Nephron (organoid): ENCODE data around the gene CPED1.
"Not testable (repeated sequence)": the region's sequence is repeated elsewhere in the genome, so short reads cannot be mapped to it uniquely, and the experiment has no call there.

ENCODE experiments used
- H3K27ac Mint-ChIP-seq, 3 experiments: 2 replicates each; pipeline ENCODE4 v1.8.0; 2020; ENCODE audit warnings: mixed read lengths in 3 of 3, mild to moderate bottlenecking in 2 of 3, moderate library complexity in 1 of 3
- H3K27me3 Mint-ChIP-seq: 2 replicates; pipeline ENCODE4 v1.8.0; 2021; ENCODE audit warnings: low read depth, mild to moderate bottlenecking, moderate library complexity, mixed read lengths
- H3K36me3 Mint-ChIP-seq: 2 replicates; pipeline ENCODE4 v1.8.0; 2020; ENCODE audit warnings: low read depth, mixed read lengths
- H3K4me1 Mint-ChIP-seq: 2 replicates; pipeline ENCODE4 v1.8.0; 2020; ENCODE audit warnings: mixed read lengths
- H3K4me3 Mint-ChIP-seq, 3 experiments: 2 replicates each; pipeline ENCODE4 v1.8.0; 2020; ENCODE audit warnings: mild to moderate bottlenecking in 3 of 3, mixed read lengths in 3 of 3, moderate library complexity in 2 of 3
- H3K9me3 Mint-ChIP-seq: 2 replicates; pipeline ENCODE4 v1.8.0; 2020; ENCODE audit warnings: mixed read lengths
- TF ChIP-seq, protein P1 (sequence below), 3 experiments: fragments of 200-600 bp; sonication (generic); IDR thresholded peaks; one replicate each; pipeline ENCODE4 v1.5.0; 2021; ENCODE audit warnings: antibody characterized with exemption in 3 of 3; ENCODE audit not compliant: unreplicated experiment in 3 of 3

The CPED1 gene

GRCh38 chr7:121032645-121033460 lies 44.3 kb downstream of the CPED1 start:
- H3K27ac Mint-ChIP-seq: peak overlapping the region; percentile 66 to 88 (median 85)
- H3K27me3 Mint-ChIP-seq: peaks cover 6% of the 10 kb centered on the region
- TF ChIP-seq, protein P1, sequence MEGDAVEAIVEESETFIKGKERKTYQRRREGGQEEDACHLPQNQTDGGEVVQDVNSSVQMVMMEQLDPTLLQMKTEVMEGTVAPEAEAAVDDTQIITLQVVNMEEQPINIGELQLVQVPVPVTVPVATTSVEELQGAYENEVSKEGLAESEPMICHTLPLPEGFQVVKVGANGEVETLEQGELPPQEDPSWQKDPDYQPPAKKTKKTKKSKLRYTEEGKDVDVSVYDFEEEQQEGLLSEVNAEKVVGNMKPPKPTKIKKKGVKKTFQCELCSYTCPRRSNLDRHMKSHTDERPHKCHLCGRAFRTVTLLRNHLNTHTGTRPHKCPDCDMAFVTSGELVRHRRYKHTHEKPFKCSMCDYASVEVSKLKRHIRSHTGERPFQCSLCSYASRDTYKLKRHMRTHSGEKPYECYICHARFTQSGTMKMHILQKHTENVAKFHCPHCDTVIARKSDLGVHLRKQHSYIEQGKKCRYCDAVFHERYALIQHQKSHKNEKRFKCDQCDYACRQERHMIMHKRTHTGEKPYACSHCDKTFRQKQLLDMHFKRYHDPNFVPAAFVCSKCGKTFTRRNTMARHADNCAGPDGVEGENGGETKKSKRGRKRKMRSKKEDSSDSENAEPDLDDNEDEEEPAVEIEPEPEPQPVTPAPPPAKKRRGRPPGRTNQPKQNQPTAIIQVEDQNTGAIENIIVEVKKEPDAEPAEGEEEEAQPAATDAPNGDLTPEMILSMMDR (IDR thresholded peaks at IDR 0.05; ENCODE audit: unreplicated experiment in 3 of 3): no peak
- peaks cover 13% of the 10 kb centered on the region for H3K9me3 Mint-ChIP-seq
- H3K4me3 Mint-ChIP-seq: peak overlapping the region in 1 of 3 experiments; percentile 13
- H3K4me1 Mint-ChIP-seq: peaks cover 22% of the 10 kb centered on the region
- peaks cover 35% of the 10 kb centered on the region for H3K36me3 Mint-ChIP-seq

- Mint-ChIP-seq H3K36me3 (peaks cover 37% of the 10 kb centered on the region), H3K9me3 (peaks cover 13% of the 10 kb centered on the region), H3K4me3 (no peak overlapping the region), H3K4me1 (peaks cover 14% of the 10 kb centered on the region), H3K27ac (peak overlapping the region in 1 of 3 experiments; percentile 2), H3K27me3 (peaks cover 6% of the 10 kb centered on the region)
- TF ChIP-seq, protein P1 (IDR thresholded peaks at IDR 0.05; ENCODE audit: unreplicated experiment in 3 of 3): no peak
These were observed 46.4 kb downstream of the CPED1 start for GRCh38 chr7:121034929-121035328.

- H3K4me3 Mint-ChIP-seq, H3K27me3 Mint-ChIP-seq, H3K27ac Mint-ChIP-seq: not testable (repeated sequence)
- H3K4me1 Mint-ChIP-seq: peaks cover 20% of the 10 kb centered on the region
- H3K36me3 Mint-ChIP-seq: peaks cover 37% of the 10 kb centered on the region
- H3K9me3 Mint-ChIP-seq: peaks cover 13% of the 10 kb centered on the region
These were observed 48.3 kb downstream of the CPED1 start for GRCh38 chr7:121036776-121037175.

DNA sequence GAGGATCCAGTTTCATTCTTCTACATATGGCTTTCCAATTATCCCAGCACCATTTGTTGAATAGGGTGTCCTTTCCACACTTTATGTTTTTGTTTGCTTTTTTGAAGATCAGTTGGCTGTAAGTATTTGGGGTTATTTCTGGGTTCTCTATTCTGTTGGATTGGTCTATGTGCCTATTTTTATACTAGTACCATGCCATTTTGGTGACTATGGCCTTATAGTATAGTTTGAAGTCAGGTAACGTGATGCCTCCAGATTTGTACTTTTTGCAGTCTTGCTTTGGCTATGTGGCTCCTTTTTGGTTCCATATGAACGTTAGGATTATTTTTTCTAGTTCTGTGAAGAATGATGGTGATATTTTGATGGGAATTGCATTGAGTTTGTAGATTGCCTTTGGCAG lies 48.8 kb downstream of the CPED1 start:
- not testable (repeated sequence) for H3K4me3 Mint-ChIP-seq

GRCh38 chr7:121037957-121038716 lies 49.6 kb downstream of the CPED1 start:
- Mint-ChIP-seq H3K27ac (peak overlapping the region in 1 of 3 experiments; percentile 62), H3K4me1 (peaks cover 12% of the 10 kb centered on the region), H3K27me3 (peaks cover 6% of the 10 kb centered on the region), H3K4me3 (no peak overlapping the region), H3K36me3 (peaks cover 37% of the 10 kb centered on the region), H3K9me3 (peaks cover 13% of the 10 kb centered on the region)
- TF ChIP-seq, protein P1 (IDR thresholded peaks at IDR 0.05; ENCODE audit: unreplicated experiment in 3 of 3): no peak

More for the DNA sequence above, 48.8 kb downstream of the CPED1 start:
- H3K27ac Mint-ChIP-seq, H3K27me3 Mint-ChIP-seq: not testable (repeated sequence)
- H3K36me3 Mint-ChIP-seq: peaks cover 37% of the 10 kb centered on the region
- peaks cover 13% of the 10 kb centered on the region for H3K9me3 Mint-ChIP-seq
- peaks cover 20% of the 10 kb centered on the region for H3K4me1 Mint-ChIP-seq

DNA sequence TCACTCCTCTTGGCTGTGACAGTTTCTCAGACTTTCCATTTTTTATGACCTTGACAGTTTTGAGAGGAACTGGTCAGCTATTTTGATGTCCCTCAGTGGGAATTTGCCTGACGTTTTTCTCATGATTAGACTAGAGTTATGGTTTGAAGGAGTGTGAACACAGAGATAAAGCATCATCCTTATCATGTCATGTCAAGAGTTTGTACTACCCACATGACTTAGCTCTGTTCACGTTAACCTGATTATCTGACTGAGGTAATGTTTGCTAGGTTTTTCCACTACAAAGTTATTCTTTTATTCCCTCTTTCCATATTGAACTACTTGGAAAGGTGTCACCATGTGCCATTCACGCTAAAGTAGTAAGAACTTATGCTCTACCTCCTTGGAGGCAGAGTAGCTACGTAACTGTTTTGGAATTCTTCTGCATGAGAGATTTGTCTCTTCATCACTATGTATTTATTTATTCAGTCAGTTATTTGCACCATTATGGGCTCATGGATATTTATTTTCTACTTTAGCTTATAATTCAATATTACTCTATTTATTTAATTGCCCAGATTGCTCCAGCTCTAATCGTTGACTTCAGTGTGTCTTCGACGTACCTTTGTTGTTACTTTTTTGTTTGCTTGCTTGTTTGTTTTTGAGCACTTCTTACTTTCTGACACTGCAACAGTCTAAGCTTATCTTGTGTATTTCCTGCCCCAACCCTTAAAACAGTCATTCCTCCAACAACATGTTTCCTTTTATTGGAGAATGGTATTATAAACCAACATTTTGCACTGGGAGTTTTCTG lies 50.4 kb downstream of the CPED1 start:
- TF ChIP-seq, protein P1 (IDR thresholded peaks at IDR 0.05; ENCODE audit: unreplicated experiment in 3 of 3): no peak

More for the DNA sequence above, 50.4 kb downstream of the CPED1 start:
- peaks cover 6% of the 10 kb centered on the region for H3K27me3 Mint-ChIP-seq
- peaks cover 8% of the 10 kb centered on the region for H3K4me1 Mint-ChIP-seq
- peaks cover 37% of the 10 kb centered on the region for H3K36me3 Mint-ChIP-seq
- no peak overlapping the region for H3K4me3 Mint-ChIP-seq
- peaks cover 13% of the 10 kb centered on the region for H3K9me3 Mint-ChIP-seq
- peak overlapping the region in 1 of 3 experiments; percentile 62 for H3K27ac Mint-ChIP-seq
